ENCODE measurements around the gene DZIP1L.

Gene DZIP1L

DNA sequence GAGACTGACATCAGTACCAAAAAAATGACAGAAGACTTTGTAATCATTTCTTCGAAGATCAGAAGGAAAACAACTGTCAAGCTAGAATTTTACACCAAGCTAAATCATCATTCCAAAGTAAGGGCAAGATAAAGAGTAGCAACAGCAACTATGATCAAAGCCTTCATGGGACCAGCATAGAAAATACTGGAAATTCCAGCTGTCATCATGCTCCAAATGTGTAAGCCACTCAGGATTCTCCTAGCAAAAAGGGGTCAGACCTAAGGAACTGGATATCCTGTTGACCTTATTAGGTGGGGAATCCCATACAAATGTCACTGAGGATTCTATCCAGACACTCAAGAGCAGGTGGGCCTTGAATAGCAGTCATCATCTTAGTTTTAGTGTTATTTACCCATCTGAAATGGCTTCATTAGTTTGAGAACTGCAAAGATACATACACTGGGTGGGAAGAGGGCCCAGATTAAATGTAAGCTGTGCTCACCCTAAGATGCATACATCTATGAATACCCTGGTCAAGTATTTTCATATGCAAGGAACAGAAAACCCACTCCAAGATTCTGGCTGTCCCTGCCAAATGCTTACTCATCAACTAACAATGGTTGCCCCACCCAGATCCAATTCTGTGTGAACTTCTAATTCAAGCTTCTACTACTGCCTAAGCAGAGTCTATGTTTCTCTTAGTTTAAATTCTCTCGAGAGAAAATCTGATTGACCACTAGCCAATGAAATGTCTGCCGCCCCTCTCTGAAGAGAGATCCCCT is 72.0 kb downstream of the DZIP1L start:
- TF ChIP-seq GATA3 (IDR thresholded peaks at IDR 0.05; ENCODE audit: low read depth, low read length), result no peak
- no peak for TF ChIP-seq GATA2 (IDR thresholded peaks at IDR 0.05; ENCODE audit: low read depth, low read length)

DNA sequence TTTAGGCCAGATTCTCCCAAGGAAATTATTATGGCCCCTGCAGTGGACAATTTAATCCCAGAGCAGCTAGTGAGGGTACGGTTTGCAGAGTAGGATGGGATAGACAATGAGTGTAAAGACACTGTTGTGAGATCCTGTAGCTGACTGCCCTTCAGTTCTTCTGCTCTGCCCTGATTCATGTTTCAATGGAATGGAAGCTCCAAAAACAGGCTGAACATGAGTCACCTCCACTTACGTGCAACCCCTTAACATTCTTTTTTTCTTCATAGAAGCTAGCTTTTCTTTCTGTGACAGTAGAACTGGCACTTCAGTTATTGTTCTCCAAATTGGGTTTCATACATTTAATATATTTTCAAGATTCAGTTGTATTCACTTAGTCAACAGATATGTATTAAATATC is 73.4 kb downstream of the DZIP1L start:
- no peak for TF ChIP-seq GATA2 (IDR thresholded peaks at IDR 0.05; ENCODE audit: low read depth, low read length)
- no peak for TF ChIP-seq GATA3 (IDR thresholded peaks at IDR 0.05; ENCODE audit: low read depth, low read length)

DNA sequence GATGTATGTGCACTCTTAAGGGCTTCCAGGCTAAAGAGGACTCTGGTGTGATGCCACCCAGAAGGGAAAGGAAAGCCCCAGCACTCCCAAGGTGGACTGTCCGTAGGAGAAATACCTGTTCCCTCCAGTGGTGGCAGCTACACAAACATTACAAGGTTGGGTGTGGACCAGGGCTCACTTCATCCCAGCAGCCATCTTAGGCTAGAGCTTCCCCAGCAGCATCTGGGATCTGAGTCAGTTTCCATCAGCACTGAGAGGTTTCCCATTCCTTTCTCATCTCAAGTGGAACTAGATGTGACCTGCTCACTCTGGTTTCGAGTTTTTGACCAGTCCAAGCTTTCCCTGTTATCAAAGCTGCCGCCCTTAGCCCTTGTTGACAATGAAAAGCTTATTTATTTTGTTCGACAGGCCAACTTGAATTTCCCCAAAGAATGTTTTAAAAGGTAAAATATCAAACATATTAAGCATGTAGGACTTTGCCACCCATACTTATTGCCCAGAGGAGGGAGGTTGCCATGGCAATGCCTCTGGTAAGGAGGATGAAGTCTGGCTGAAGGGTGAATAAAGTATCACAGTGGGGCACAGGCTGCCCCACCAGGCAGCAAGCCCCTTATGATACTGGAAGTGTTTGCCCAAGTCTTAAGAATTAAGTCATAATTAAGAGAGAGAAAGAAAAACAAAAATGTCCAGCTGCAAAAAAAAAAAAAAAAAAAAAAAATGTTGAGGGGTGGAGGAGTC is 76.5 kb downstream of the DZIP1L start:
- TF ChIP-seq GATA3 (IDR thresholded peaks at IDR 0.05; ENCODE audit: low read depth, low read length) (no peak), GATA2 (IDR thresholded peaks at IDR 0.05; ENCODE audit: low read depth, low read length) (no peak)

DNA sequence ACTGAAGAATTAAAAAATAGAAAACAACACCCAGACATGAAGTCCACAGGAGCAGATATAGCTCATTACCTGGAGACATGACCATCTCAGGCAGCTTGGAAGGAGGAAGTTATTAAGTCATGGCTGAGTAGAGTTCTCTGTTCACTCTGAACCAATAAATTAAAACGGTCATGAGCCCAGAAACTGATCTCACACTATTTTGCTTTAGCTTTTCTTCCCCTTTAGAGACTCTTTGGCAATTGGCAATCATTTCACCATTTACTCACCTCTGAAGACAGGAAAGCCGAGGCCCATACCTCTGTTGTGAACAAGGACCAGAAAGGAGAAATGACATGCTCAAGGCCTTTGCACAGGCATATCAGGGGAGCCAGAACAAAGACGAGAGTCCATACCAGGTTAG is 78.8 kb downstream of the DZIP1L start:
- TF ChIP-seq GATA3 (IDR thresholded peaks at IDR 0.05; ENCODE audit: low read depth, low read length) (no peak), GATA2 (IDR thresholded peaks at IDR 0.05; ENCODE audit: low read depth, low read length) (no peak)

DNA sequence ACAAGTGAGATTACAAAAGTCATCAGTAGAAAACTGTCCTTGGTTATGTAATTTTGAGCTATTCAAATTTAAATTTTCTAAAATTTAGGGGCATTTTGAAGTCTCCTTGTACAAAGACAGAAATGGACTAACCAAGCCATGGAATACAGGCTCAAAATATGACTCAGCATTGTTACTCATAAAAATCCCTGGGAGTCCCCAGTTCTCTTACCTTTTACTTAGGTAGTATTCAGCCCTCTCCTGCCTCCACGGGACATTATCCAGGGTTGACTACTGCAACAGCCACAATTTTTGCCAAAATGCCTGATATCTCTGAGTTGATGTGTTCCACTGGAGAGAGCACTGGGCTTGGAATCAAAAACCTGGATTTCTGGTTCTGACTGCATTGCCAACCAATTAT is 80.5 kb downstream of the DZIP1L start:
- TF ChIP-seq GATA2 (IDR thresholded peaks at IDR 0.05; ENCODE audit: low read depth, low read length), result no peak
- no peak for TF ChIP-seq GATA3 (IDR thresholded peaks at IDR 0.05; ENCODE audit: low read depth, low read length)

DNA sequence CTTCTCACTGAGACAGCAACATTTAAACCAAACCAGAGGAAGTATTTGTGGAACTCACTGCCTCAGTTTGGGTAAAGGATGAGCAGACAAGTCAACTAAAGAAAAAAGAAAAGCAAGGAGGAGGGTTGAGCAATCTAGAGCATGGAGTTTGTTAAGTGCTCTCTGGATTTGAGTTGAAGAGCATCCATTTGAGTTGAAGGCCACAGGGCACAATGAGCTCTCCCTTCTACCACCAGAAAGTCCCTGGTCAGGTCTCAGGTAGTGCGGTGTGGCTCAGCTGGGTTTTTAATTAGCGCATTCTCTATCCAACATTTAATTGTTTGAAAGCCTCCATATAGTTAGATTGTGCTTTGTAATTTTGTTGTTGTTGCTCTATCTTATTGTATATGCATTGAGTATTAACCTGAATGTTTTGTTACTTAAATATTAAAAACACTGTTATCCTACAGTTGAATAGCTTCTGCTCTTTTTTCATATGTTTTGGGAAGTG is 82.2 kb downstream of the DZIP1L start:
- TF ChIP-seq GATA2 (IDR thresholded peaks at IDR 0.05; ENCODE audit: low read depth, low read length) (no peak), GATA3 (IDR thresholded peaks at IDR 0.05; ENCODE audit: low read depth, low read length) (no peak)

DNA sequence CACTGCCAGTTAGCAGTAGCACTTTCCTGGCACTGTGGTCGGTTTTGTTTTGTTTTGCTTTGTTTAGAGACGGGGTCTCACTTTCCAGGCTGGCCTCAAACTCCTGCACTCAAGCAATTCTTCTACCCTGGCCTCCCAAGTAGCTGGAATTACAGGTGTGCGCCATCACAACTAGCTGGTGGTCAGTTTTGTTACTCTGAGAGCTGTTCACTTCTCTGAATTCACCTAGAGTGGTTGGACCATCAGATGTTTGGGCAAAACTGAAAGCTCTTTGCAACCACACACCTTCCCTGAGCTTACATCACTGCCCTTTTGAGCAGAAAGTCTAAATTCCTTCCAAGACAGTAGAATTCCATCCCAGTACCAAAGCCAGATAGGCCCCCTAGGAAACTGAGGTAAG is 82.8 kb downstream of the DZIP1L start:
- TF ChIP-seq GATA2 (IDR thresholded peaks at IDR 0.05; ENCODE audit: low read depth, low read length) (no peak), GATA3 (IDR thresholded peaks at IDR 0.05; ENCODE audit: low read depth, low read length) (no peak)

DNA sequence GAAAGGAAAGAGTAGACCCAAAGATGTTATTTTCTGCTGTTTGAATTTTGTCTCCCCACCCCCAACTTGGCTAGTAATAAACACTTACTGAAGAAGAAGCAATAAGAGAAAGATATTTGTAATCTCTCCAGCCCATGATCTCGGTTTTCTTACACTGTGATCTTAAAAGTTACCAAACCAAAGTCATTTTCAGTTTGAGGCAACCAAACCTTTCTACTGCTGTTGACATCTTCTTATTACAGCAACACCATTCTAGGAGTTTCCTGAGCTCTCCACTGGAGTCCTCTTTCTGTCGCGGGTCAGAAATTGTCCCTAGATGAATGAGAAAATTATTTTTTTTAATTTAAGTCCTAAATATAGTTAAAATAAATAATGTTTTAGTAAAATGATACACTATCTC is 83.9 kb downstream of the DZIP1L start:
- TF ChIP-seq GATA3 (IDR thresholded peaks at IDR 0.05; ENCODE audit: low read depth, low read length), result no peak
- no peak for TF ChIP-seq GATA2 (IDR thresholded peaks at IDR 0.05; ENCODE audit: low read depth, low read length)

DNA sequence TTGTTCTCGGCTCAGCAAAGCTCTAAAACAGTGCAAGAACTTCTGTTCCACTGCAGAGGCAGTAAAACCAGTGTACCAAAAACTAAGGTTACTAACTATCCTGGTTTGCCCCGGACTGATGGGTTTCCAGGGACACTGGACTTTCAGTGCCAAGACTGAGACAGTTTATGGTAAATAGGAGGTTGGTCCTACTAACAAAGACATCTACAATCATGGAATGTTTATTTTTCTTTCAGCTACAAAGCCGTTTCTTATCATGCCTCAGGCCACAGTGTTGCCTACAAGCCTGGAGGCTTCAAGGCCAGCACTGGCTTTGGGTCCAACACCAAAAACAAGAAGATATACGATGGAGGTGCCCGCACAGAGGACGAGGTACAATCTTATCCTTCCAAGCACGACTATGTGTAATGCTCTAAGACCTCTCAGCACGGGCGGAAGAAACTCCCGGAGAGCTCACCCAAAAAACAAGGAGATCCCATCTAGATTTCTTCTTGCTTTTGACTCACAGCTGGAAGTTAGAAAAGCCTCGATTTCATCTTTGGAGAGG is 84.6 kb downstream of the DZIP1L start:
- TF ChIP-seq GATA3 (IDR thresholded peaks at IDR 0.05; ENCODE audit: low read depth, low read length) (no peak), GATA2 (IDR thresholded peaks at IDR 0.05; ENCODE audit: low read depth, low read length) (no peak)

DNA sequence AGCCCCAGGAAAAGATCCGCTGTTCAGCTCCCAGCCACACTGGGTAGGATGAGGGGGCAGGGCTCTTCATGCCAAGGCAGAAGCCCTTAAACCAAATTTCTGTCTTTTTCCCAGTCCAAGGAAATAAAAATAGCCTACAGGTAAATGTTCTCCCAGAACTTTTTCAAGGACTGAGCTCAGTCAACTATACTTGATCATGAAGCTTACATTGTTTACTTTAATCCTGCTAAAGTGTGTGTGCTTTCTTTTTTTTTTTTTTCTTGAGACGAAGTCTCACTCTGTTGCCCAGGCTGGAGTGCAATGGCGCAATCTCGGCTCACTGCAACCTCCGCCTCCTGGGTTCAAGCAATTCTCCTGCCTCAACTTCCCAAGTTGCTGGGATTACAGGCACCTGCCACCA is 87.6 kb downstream of the DZIP1L start:
- no peak for TF ChIP-seq GATA3 (IDR thresholded peaks at IDR 0.05; ENCODE audit: low read depth, low read length)
- TF ChIP-seq GATA2 (IDR thresholded peaks at IDR 0.05; ENCODE audit: low read depth, low read length), result no peak

DNA sequence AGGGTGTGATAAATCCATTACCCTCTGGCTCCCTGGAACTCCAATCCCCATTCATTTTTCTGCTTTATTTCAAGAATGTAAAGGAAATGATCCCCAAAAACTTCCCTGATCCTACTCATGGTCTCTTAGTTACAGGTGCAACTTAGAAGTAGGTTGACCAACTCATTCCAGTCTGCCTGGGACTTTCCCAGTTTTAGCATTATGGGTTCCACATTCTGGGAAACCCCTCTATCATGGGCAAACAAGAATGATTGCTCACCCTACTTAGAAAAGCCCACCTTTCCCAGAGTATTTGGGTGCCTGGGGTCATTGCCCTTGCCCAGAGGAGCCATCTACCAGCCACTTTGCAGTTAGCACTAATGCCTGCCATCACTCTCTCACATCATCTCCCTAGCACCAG is 89.9 kb downstream of the DZIP1L start:
- no peak for TF ChIP-seq GATA2 (IDR thresholded peaks at IDR 0.05; ENCODE audit: low read depth, low read length)
- TF ChIP-seq GATA3 (IDR thresholded peaks at IDR 0.05; ENCODE audit: low read depth, low read length), result no peak

DNA sequence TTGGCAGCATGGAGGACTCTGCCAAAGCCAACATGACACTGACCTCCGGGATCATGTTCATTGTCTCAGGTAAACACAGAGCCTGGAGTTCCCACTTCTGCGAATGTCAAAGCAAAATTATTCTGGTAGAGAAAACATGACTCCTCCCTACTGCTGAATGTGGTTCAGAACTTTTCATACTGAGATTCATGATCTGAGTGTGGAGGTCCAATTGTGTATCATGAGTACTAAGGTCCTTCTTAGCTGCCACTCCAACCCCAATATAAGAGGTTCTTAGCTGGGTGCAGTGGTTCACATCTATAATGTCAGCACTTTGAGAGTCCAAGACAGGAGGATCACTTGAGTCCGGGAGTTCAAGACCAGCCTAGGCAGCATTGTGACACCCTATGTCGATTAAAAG is 91.7 kb downstream of the DZIP1L start:
- TF ChIP-seq GATA3 (IDR thresholded peaks at IDR 0.05; ENCODE audit: low read depth, low read length) (no peak), GATA2 (IDR thresholded peaks at IDR 0.05; ENCODE audit: low read depth, low read length) (no peak)

DNA sequence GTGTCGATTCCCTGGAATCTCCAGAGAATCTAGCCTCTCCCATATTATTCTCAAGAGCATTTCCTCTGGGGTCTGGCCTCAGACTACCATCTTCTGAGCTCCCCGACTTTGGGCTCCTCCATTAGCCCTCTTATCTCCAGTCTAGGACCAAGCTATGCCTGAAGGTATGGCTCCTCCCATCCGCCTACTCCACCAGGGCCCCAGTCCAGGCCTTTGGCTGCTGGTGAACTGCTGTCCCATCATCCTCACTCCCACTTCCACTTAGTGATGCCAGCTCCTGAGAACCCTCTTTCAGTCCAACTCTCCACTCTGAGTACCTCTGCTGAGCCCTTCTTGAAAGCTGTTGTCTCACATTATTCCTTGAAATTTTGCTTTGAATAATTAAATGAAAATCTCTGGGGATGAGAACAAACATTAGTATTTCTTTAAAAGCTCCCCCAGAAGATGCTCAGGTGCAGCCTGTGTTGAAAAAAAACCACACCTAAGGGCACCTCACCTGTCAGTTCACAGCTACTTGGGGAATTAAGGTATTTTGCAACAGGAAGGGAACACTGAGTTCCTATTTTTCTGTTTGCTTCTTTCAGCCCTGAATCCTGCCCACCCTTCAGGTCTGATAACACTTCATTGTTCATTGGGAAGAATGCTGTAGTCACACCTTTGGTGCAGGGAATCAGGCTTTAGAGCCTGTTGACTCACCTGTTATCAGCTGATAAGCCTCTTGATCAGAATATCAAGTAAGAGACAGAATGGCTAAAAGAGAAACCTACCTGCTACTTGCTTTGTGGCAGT is 95.9 kb downstream of the DZIP1L start:
- TF ChIP-seq GATA2 (IDR thresholded peaks at IDR 0.05; ENCODE audit: low read depth, low read length) (no peak), GATA3 (IDR thresholded peaks at IDR 0.05; ENCODE audit: low read depth, low read length) (no peak)

DNA sequence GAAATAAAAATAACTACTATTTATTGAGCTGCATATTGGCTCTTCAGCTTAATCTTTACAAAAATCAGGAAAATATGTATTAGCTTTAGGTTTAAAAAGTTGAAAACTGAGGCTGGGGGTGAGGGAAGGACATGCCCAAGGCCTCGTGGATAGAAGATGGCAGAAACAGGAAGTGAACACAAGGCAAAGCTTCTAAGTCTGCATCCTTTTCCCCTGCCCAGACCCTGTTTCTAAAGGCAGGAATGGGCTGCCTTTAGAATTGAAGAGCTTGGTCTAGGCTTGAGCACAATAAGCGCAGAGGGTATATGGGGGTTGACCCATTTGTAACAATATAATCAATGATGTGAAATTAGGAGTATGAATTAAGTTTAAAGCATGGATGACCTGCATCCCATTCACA is 99.3 kb downstream of the DZIP1L start:
- TF ChIP-seq GATA3 (IDR thresholded peaks at IDR 0.05; ENCODE audit: low read depth, low read length), result no peak
- no peak for TF ChIP-seq GATA2 (IDR thresholded peaks at IDR 0.05; ENCODE audit: low read depth, low read length)
